AG08396 (cell line): Measurements from ENCODE around the gene ZMPSTE24.
A peak's percentile ranks its signal among the peaks of the same experiment; 100 is the strongest.
"Not testable (repeated sequence)": the region's sequence is repeated elsewhere in the genome, so short reads cannot be mapped to it uniquely, and the experiment has no call there.

ENCODE experiments used
- DNase-seq: peaks from one replicate; pipeline ENCODE4 v3.0.0; 2012; ENCODE audit warnings: low spot score, mixed read lengths

Gene ZMPSTE24

GRCh38 chr1:40318970-40319621 lies 61.1 kb downstream of the ZMPSTE24 start:
- DNase-seq = peak; percentile 2

GRCh38 chr1:40331403-40331802 lies 73.4 kb downstream of the ZMPSTE24 start:
- not testable (repeated sequence) for DNase-seq

GRCh38 chr1:40332695-40333094 lies 74.7 kb downstream of the ZMPSTE24 start:
- no peak for DNase-seq

GRCh38 chr1:40337443-40337842 lies 79.4 kb downstream of the ZMPSTE24 start:
- no peak for DNase-seq

- DNase-seq = peak; percentile 72
These were observed 80.8 kb downstream of the ZMPSTE24 start for GRCh38 chr1:40338745-40339419.

- DNase-seq = no peak
These were observed 81.6 kb downstream of the ZMPSTE24 start for GRCh38 chr1:40339420-40340323.

GRCh38 chr1:40341491-40342380 lies 83.7 kb downstream of the ZMPSTE24 start:
- DNase-seq = no peak

GRCh38 chr1:40342381-40342717 lies 84.3 kb downstream of the ZMPSTE24 start:
- DNase-seq = not testable (repeated sequence)
